ENCODE results near the gene PDS5B. TPM values are rescaled to one million over a fixed set of nuclear protein-coding genes. Genes with fewer than 3 reads are reported as not detected.

Gene PDS5B
- total and polyA plus RNA-seq, 8 donors = 32.5 to 75.8 (median 69.5) TPM

DNA sequence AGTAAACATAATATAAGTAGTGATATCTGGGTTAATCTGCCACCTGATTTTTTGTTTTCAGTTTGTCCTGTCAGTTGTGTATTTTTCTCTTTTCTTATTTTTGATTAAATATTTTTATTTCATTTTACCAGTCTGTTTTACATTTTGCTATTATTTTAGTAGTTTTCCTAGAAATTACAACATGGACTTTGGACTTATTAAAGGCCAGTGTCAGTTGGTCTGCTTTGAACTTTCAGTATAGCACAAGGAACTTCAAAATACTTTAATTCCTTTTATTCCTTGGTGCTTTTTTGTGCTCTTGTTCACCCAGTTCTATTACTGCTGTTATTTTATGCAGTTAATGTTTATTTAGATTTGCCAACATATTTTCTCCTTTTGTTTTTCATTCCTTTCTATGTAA, 149.6 kb downstream of the PDS5B start:
- no peak for DNase-seq
- intact Hi-C loops (cut with DNase I) = no loop called here
- TF ChIP-seq, protein P1, sequence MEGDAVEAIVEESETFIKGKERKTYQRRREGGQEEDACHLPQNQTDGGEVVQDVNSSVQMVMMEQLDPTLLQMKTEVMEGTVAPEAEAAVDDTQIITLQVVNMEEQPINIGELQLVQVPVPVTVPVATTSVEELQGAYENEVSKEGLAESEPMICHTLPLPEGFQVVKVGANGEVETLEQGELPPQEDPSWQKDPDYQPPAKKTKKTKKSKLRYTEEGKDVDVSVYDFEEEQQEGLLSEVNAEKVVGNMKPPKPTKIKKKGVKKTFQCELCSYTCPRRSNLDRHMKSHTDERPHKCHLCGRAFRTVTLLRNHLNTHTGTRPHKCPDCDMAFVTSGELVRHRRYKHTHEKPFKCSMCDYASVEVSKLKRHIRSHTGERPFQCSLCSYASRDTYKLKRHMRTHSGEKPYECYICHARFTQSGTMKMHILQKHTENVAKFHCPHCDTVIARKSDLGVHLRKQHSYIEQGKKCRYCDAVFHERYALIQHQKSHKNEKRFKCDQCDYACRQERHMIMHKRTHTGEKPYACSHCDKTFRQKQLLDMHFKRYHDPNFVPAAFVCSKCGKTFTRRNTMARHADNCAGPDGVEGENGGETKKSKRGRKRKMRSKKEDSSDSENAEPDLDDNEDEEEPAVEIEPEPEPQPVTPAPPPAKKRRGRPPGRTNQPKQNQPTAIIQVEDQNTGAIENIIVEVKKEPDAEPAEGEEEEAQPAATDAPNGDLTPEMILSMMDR (IDR thresholded peaks at IDR 0.05) = no peak
- ATAC-seq = no peak
- no peaks in the 10 kb centered on the region for H3K27me3 ChIP-seq
- H3K9me3 ChIP-seq = no peaks in the 10 kb centered on the region
- no peaks in the 10 kb centered on the region for H3K36me3 ChIP-seq
- peak overlapping the region in 1 of 2 donors; percentile 70 for H3K27ac ChIP-seq
- peaks cover 5 to 27% of the 10 kb centered on the region in 2 donors for H3K4me1 ChIP-seq
- no peak overlapping the region for H3K4me3 ChIP-seq

DNA sequence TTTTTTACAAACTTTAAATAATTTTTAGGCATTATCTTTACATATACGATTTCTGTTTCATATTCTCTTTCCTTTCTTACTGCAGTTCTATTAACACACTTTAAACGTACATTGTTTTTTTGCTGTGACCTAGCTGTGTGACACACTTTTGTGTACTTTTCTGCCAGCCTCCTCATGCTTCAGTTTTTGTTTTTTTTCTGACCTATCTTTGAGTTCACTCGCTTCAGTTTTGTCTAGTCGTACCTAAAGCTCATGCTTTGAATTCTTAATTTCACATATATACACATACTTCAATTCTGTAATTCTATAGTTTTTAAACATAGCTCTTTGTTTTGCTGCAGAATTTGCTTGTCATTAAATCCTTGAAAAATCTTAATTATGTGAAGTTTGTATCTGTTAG, 150.4 kb downstream of the PDS5B start:
- DNase-seq = no peak
- Histone ChIP-seq H3K27ac (peak overlapping the region; percentile 70 to 84), H3K36me3 (no peaks in the 10 kb centered on the region), H3K4me1 (peaks cover 3 to 20% of the 10 kb centered on the region in 2 donors), H3K9me3 (no peaks in the 10 kb centered on the region), H3K27me3 (no peaks in the 10 kb centered on the region), H3K4me3 (no peak overlapping the region)
- ATAC-seq = peak; percentile 59
- intact Hi-C loops (cut with DNase I) = no loop called here
- TF ChIP-seq, protein P1 (IDR thresholded peaks at IDR 0.05) = no peak

DNA sequence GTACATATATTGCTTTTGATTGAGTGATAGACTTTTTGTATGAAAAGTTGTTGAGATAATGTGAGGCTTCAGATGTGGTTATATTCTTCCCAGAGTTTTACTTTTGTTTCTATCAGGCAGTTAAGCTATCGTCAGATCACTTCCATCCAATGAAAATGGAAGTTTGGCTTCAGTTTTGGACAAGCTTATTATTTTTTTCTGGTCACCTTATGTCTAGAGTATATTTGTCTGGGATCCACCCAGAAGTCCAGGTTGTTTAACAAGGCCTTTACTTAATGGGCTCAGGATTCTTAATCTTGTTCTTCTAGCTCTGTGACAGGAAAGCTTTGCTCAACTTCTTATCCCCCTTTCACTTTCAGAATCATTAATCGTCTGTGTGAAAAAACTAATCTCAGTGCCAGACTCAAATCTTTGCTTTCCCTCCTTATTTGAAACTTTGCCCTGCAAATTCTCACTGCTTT, 150.9 kb downstream of the PDS5B start:
- no peaks in the 10 kb centered on the region for H3K36me3 ChIP-seq
- ATAC-seq (peak; percentile 77), DNase-seq (peak in 1 of 4 donors; percentile 21)
- intact Hi-C loops (cut with DNase I) = no loop called here
- H3K9me3 ChIP-seq = no peaks in the 10 kb centered on the region
- TF ChIP-seq, protein P1 (IDR thresholded peaks at IDR 0.05) = no peak
- H3K27ac ChIP-seq = peak overlapping the region; percentile 70 to 84
- H3K4me3 ChIP-seq = peak overlapping the region in 1 of 2 donors; percentile 14
- no peaks in the 10 kb centered on the region for H3K27me3 ChIP-seq
- H3K4me1 ChIP-seq = peaks cover 0 to 17% of the 10 kb centered on the region in 2 donors

DNA sequence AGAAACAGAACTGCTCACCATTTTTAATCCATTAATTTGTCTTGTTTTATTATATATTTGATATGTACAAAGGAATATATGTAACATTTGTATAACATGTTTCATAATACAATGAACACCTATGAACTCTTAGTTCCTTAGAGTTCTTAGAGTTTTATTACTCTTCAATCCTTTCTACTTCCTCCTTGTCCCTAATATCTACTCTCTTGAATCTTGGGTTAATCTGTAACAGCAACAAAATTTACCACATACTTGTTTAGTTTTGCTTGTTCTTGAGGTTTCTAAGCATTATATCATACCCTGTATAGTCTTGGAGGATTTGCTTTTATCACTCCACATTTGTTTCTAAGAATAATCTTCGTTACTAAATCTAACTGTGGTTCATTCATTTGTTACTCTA, 151.4 kb downstream of the PDS5B start:
- peak overlapping the region; percentile 70 to 84 for H3K27ac ChIP-seq
- ATAC-seq = peak; percentile 48
- no peaks in the 10 kb centered on the region for H3K9me3 ChIP-seq
- intact Hi-C loops (cut with DNase I) = no loop called here
- peak overlapping the region in 1 of 2 donors; percentile 14 for H3K4me3 ChIP-seq
- TF ChIP-seq, protein P1 (IDR thresholded peaks at IDR 0.05) = no peak
- DNase-seq = no peak
- H3K4me1 ChIP-seq = peaks cover 0 to 17% of the 10 kb centered on the region in 2 donors
- H3K27me3 ChIP-seq = no peaks in the 10 kb centered on the region
- no peaks in the 10 kb centered on the region for H3K36me3 ChIP-seq

DNA sequence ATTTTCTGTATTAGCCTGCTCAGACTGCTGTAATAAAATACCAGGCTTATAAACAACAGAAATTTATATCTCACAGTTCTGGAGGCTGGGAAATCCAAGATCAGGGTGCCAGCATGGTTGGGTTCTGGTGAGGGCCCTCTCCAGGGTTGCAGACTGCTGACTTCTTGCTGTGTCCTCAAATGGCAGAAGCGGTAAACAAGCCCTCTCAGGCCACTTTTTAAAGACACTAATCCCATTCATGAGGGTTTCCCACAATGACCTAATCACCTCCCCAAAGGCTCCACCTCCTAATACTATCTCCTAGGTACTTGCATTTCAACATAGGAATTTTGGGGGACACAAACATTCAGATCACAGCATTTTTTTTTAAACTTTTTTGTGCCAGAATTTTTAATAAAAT, 159.3 kb downstream of the PDS5B start:
- H3K27ac ChIP-seq = no peak overlapping the region
- DNase-seq = no peak
- H3K36me3 ChIP-seq = peaks cover 0 to 21% of the 10 kb centered on the region in 2 donors
- ATAC-seq = no peak
- H3K4me3 ChIP-seq = no peak overlapping the region
- intact Hi-C loops (cut with DNase I) = no loop called here
- no peaks in the 10 kb centered on the region for H3K9me3 ChIP-seq
- H3K4me1 ChIP-seq = no peaks in the 10 kb centered on the region
- H3K27me3 ChIP-seq = no peaks in the 10 kb centered on the region
- TF ChIP-seq, protein P1 (IDR thresholded peaks at IDR 0.05) = no peak
